Body of pancreas (tissue), 4 donors: ENCODE results near the gene SNX30.

Experiments
- POLR2A ChIP-seq, 3 donors: fragments of 450-650 bp; IDR thresholded peaks; one replicate each; pipeline ENCODE4 v1.6.1; 2016; ENCODE audit warnings: antibody characterized with exemption in 3 of 3, mild to moderate bottlenecking in 2 of 3
- TF ChIP-seq, protein P1 (sequence below), 7 experiments: fragments of 450-650 bp in 4 of 7; fragments of 200-600 bp in 3 of 7; sonication (generic) in 3 of 7; IDR thresholded peaks; one replicate each; pipeline ENCODE4 v1.5.1; 2016 to 2019; ENCODE audit warnings: antibody characterized with exemption in 7 of 7

DNA sequence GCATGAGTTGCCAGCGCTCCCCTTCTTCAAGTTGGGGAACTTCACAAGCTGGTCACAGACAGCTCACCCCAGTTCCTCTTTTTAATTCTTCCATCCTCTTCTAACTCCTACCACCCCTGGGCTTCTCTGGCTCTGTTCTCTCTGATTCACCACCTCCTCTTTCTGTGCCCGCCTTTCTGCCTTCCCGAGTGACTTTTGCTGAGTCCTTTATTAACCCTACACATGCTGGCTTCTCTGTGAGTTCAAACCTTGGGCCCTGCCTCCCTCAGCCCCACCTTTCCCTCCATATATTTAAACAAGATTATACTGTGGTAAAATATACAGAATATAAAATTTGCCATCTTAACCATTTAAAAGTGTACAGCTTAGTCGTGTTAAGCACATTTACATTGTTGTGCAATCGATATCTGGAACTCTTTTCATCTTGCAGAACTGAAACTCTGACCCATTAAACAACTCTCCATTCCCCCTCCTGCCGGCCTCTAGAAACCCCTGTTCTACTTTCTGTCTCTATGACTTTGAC lies 108.1 kb downstream of the SNX30 start:
- TF ChIP-seq, protein P1, sequence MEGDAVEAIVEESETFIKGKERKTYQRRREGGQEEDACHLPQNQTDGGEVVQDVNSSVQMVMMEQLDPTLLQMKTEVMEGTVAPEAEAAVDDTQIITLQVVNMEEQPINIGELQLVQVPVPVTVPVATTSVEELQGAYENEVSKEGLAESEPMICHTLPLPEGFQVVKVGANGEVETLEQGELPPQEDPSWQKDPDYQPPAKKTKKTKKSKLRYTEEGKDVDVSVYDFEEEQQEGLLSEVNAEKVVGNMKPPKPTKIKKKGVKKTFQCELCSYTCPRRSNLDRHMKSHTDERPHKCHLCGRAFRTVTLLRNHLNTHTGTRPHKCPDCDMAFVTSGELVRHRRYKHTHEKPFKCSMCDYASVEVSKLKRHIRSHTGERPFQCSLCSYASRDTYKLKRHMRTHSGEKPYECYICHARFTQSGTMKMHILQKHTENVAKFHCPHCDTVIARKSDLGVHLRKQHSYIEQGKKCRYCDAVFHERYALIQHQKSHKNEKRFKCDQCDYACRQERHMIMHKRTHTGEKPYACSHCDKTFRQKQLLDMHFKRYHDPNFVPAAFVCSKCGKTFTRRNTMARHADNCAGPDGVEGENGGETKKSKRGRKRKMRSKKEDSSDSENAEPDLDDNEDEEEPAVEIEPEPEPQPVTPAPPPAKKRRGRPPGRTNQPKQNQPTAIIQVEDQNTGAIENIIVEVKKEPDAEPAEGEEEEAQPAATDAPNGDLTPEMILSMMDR (IDR thresholded peaks at IDR 0.05), result no peak
- TF ChIP-seq POLR2A (IDR thresholded peaks at IDR 0.05), result no peak
